Neutrophil (primary cell): ENCODE data around the gene KATNAL2.
"Not testable (repeated sequence)": the region's sequence is repeated elsewhere in the genome, so short reads cannot be mapped to it uniquely, and the experiment has no call there.

Experiments
- H3K27ac ChIP-seq: fragments of 200-600 bp; sonication (generic); 2 replicates; pipeline ENCODE4 v1.5.1; 2016; ENCODE audit warnings: mild to moderate bottlenecking, moderate library complexity
- H3K27me3 ChIP-seq: fragments of 200-600 bp; sonication (generic); 2 replicates; pipeline ENCODE4 v1.6.0; 2016; ENCODE audit warnings: mild to moderate bottlenecking
- H3K36me3 ChIP-seq: fragments of 200-600 bp; sonication (generic); 2 replicates; pipeline ENCODE4 v1.5.1; 2017
- H3K4me1 ChIP-seq, 2 experiments: fragments of 200-600 bp in 1 of 2; sonication (generic) in 1 of 2; 1 replicate in 1 of 2; 2 replicates in 1 of 2; pipeline versions ENCODE4 v1.5.1 to v1.6.1; 2013 to 2016; ENCODE audit warnings: low read depth in 1 of 2, low read length in 1 of 2, mild to moderate bottlenecking in 1 of 2, moderate library complexity in 1 of 2; ENCODE audit not compliant: control insufficient read depth in 1 of 2, insufficient read depth in 1 of 2
- H3K4me3 ChIP-seq, 2 experiments: fragments of 200-600 bp in 1 of 2; sonication (generic) in 1 of 2; 1 replicate in 1 of 2; 2 replicates in 1 of 2; pipeline ENCODE4 v1.5.1; 2013 to 2016; ENCODE audit warnings: low read depth in 1 of 2, low read length in 1 of 2, mild to moderate bottlenecking in 1 of 2, moderate library complexity in 1 of 2
- H3K9me3 ChIP-seq: fragments of 200-600 bp; sonication (generic); 2 replicates; pipeline ENCODE4 v1.5.1; 2016
- CTCF ChIP-seq: fragments of 200-600 bp; sonication (generic); IDR thresholded peaks from 2 replicates; pipeline ENCODE4 v1.5.1; 2016; ENCODE audit warnings: antibody characterized with exemption

The KATNAL2 gene

GRCh38 chr18:46958209-46958608 is 40.8 kb downstream of the KATNAL2 start:
- Histone ChIP-seq H3K9me3 (no peaks in the 10 kb centered on the region), H3K27me3 (peaks cover 3% of the 10 kb centered on the region), H3K27ac (no peak overlapping the region), H3K36me3 (no peaks in the 10 kb centered on the region), H3K4me1 (no peaks in the 10 kb centered on the region), H3K4me3 (no peak overlapping the region)
- TF ChIP-seq CTCF: no peak

- H3K36me3 ChIP-seq, H3K27ac ChIP-seq, H3K9me3 ChIP-seq, H3K4me3 ChIP-seq, H3K4me1 ChIP-seq, H3K27me3 ChIP-seq: not testable (repeated sequence)
These were observed 46.5 kb downstream of the KATNAL2 start for GRCh38 chr18:46963656-46964578.

- not testable (repeated sequence) for H3K27ac ChIP-seq, H3K9me3 ChIP-seq, H3K4me1 ChIP-seq, H3K36me3 ChIP-seq, H3K27me3 ChIP-seq, H3K4me3 ChIP-seq
These were observed 47.3 kb downstream of the KATNAL2 start for GRCh38 chr18:46964579-46965293.

GRCh38 chr18:46966266-46966665 is 48.9 kb downstream of the KATNAL2 start:
- H3K4me1 ChIP-seq, H3K27ac ChIP-seq, H3K4me3 ChIP-seq, H3K27me3 ChIP-seq, H3K9me3 ChIP-seq, H3K36me3 ChIP-seq: not testable (repeated sequence)

DNA sequence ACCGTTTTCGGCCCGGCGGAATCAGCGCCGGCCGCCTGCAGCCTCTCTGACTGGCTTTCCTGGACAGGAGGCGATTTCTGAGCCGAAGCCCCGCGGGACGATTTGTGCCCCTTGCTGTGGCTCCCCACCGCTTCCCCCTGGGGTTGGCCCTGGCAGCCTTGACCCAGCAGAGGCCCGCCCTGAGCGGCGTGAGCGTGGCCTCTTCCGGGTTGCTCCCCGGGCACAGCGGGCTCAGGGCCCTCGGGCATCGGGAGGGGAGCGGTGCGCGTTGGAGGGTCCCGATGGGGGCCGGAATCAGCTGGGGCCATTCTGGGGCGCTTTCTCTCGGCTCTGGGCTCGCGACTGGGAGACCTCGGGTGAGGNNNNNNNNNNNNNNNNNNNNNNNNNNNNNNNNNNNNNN is 52.1 kb downstream of the KATNAL2 start:
- H3K27ac ChIP-seq, H3K4me1 ChIP-seq, H3K36me3 ChIP-seq, H3K27me3 ChIP-seq, H3K9me3 ChIP-seq, H3K4me3 ChIP-seq: not testable (repeated sequence)

GRCh38 chr18:47019870-47020269 is 102.5 kb downstream of the KATNAL2 start:
- H3K9me3 ChIP-seq, H3K27ac ChIP-seq, H3K36me3 ChIP-seq, H3K27me3 ChIP-seq, H3K4me3 ChIP-seq, H3K4me1 ChIP-seq: not testable (repeated sequence)

DNA sequence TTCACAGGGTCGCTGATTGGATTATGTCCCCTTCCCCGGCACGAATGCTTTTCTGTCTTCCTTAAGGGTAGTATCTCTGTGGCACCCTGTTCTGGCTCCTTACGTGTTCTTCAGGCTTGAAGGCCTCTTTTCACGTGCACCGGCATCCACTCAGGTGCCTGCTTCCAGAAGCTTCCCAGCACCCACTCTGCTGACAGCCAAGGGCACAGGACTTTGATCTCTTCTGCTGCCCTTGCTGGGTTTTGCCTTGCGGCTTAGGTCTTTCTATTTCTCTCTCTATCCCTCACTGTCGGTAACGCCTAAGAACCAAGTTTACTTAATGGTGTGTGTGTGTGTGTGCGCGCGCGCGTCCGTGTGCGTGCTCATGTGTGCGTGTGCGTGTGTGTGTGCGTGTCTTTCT is 103.4 kb downstream of the KATNAL2 start:
- not testable (repeated sequence) for H3K4me1 ChIP-seq, H3K9me3 ChIP-seq, H3K27me3 ChIP-seq, H3K36me3 ChIP-seq, H3K4me3 ChIP-seq, H3K27ac ChIP-seq

DNA sequence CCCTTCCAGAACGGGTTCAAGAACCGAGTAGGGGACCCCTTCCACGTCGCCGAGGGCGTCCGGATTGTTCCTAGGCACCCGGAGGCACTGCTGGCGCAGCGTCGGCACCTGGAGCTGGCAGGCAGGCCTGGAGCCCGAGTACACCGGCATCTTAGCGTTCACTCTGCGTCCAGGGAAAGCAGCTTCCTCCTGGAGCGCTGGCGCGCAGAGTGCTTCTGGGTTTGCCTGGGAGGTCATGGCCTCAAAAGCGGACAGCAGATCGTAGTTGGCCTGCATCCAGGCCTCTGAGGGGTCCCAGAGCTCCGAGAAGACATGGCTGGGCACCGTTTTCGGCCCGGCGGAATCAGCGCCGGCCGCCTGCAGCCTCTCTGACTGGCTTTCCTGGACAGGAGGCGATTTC is 105.4 kb downstream of the KATNAL2 start:
- H3K36me3 ChIP-seq, H3K4me3 ChIP-seq, H3K4me1 ChIP-seq, H3K27me3 ChIP-seq, H3K9me3 ChIP-seq, H3K27ac ChIP-seq: not testable (repeated sequence)

DNA sequence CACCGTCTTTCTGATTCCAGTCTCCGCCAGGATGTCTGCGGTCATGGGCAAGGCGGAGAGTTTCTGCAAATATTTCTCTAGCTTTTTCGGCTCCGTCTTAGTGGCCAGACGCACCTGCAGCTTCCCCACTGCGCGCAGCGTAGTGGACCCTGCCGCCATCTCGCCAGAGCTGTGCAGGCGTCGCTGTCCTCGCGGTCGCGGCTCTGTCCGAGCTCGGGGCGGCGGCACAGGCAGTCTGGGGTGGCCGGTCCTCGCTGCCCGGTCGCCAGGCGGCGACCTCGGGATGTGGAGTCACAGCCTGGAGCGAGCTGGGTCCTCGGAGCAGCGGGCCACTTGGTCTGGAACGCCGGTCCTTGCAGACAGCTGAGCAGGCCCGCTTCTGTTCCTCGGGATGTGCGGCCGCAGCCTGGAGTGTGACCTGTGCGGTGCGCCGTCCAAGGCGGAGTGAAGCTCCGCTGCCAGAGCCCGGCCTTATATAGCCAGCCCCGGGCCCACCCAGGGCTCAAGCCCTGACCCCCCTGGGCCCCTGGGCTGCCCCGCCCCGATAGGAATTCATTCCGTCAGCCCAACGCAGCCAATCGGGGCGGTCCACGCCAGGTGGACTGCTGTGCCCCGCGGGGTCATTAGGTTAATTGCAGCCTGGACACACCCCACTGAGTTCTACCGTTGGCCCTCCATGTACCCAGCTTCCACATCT is 106.5 kb downstream of the KATNAL2 start:
- H3K4me1 ChIP-seq, H3K27me3 ChIP-seq, H3K4me3 ChIP-seq, H3K27ac ChIP-seq, H3K36me3 ChIP-seq, H3K9me3 ChIP-seq: not testable (repeated sequence)

DNA sequence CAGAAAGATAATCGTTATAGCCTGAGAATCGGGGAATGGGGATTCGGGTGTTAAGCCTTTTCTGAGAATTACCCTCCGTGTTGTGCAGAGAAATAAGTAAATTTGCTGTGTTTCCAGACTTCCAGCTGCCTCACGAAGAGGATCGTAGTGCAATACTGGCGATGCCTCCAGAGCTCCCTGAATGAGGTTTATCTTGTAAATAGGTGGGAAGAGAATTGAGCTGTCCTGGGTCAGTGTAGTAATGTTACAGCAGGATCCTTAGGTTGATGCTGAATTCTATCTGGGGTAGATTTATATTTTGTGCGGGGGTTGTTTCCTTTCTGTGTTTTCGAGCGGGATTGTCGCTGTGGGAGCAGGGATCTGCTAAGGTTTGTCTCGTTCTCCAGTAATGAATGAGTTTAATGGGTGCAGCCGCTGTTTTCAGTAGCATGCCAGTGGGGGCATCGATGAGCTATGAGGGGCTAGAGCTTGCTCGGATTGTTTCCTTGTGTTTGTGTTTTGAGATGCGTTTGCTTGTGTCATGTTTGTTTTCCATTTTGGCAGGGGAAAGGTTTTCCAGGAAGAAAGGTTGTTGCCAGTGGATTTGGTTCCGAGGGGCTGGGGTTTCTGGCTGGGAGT is 108.3 kb downstream of the KATNAL2 start:
- H3K9me3 ChIP-seq, H3K4me3 ChIP-seq, H3K27ac ChIP-seq, H3K4me1 ChIP-seq, H3K27me3 ChIP-seq, H3K36me3 ChIP-seq: not testable (repeated sequence)

DNA sequence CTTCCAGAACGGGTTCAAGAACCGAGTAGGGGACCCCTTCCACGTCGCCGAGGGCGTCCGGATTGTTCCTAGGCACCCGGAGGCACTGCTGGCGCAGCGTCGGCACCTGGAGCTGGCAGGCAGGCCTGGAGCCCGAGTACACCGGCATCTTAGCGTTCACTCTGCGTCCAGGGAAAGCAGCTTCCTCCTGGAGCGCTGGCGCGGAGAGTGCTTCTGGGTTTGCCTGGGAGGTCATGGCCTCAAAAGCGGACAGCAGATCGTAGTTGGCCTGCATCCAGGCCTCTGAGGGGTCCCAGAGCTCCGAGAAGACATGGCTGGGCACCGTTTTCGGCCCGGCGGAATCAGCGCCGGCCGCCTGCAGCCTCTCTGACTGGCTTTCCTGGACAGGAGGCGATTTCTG is 111.3 kb downstream of the KATNAL2 start:
- H3K27ac ChIP-seq, H3K4me1 ChIP-seq, H3K4me3 ChIP-seq, H3K36me3 ChIP-seq, H3K9me3 ChIP-seq, H3K27me3 ChIP-seq: not testable (repeated sequence)

DNA sequence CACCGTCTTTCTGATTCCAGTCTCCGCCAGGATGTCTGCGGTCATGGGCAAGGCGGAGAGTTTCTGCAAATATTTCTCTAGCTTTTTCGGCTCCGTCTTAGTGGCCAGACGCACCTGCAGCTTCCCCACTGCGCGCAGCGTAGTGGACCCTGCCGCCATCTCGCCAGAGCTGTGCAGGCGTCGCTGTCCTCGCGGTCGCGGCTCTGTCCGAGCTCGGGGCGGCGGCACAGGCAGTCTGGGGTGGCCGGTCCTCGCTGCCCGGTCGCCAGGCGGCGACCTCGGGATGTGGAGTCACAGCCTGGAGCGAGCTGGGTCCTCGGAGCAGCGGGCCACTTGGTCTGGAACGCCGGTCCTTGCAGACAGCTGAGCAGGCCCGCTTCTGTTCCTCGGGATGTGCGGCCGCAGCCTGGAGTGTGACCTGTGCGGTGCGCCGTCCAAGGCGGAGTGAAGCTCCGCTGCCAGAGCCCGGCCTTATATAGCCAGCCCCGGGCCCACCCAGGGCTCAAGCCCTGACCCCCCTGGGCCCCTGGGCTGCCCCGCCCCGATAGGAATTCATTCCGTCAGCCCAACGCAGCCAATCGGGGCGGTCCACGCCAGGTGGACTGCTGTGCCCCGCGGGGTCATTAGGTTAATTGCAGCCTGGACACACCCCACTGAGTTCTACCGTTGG is 112.4 kb downstream of the KATNAL2 start:
- H3K36me3 ChIP-seq, H3K4me3 ChIP-seq, H3K9me3 ChIP-seq, H3K27me3 ChIP-seq, H3K4me1 ChIP-seq, H3K27ac ChIP-seq: not testable (repeated sequence)
